NB4 (cell line): Measurements from ENCODE around the gene CXXC1.

Experiments
- DNase-seq: peaks from one replicate; pipeline ENCODE4 v3.0.0; 2010; ENCODE audit warnings: low read depth
- H3K4me3 ChIP-seq: one replicate; pipeline ENCODE4 v1.5.1; 2011; ENCODE audit warnings: mild to moderate bottlenecking, low read depth, low read length, moderate library complexity
- MYC ChIP-seq: IDR thresholded peaks from 2 replicates; pipeline ENCODE4 v1.6.1; 2011; ENCODE audit warnings: low read depth, low read length
- POLR2A ChIP-seq: IDR thresholded peaks from 2 replicates; pipeline ENCODE4 v1.6.1; 2011; ENCODE audit warnings: mild to moderate bottlenecking; ENCODE audit not compliant: insufficient read length; ENCODE audit errors: extremely low read depth
- TF ChIP-seq, protein P1 (sequence below): IDR thresholded peaks from one replicate; pipeline ENCODE4 v1.5.1; 2012; ENCODE audit warnings: low read depth, low read length
- TF ChIP-seq, protein P2 (sequence below): IDR thresholded peaks from 2 replicates; pipeline ENCODE4 v1.6.1; 2011; ENCODE audit warnings: low read depth, low read length

Gene CXXC1

GRCh38 chr18:50287441-50288347, at the start of gene CXXC1:
CXXC1 (minus strand) TSS chr18:50287692; CDS start chr18:50287589, 103 bp downstream.
- DNase-seq = peak; percentile 99
- H3K4me3 ChIP-seq = peak within 1 kb of the TSS; percentile 88
- TF ChIP-seq, protein P1, sequence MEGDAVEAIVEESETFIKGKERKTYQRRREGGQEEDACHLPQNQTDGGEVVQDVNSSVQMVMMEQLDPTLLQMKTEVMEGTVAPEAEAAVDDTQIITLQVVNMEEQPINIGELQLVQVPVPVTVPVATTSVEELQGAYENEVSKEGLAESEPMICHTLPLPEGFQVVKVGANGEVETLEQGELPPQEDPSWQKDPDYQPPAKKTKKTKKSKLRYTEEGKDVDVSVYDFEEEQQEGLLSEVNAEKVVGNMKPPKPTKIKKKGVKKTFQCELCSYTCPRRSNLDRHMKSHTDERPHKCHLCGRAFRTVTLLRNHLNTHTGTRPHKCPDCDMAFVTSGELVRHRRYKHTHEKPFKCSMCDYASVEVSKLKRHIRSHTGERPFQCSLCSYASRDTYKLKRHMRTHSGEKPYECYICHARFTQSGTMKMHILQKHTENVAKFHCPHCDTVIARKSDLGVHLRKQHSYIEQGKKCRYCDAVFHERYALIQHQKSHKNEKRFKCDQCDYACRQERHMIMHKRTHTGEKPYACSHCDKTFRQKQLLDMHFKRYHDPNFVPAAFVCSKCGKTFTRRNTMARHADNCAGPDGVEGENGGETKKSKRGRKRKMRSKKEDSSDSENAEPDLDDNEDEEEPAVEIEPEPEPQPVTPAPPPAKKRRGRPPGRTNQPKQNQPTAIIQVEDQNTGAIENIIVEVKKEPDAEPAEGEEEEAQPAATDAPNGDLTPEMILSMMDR = peak; percentile 30
- TF ChIP-seq MYC (peak; percentile 59), POLR2A (peak; percentile 70)
- TF ChIP-seq, protein P2, sequence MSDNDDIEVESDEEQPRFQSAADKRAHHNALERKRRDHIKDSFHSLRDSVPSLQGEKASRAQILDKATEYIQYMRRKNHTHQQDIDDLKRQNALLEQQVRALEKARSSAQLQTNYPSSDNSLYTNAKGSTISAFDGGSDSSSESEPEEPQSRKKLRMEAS = peak; percentile 63

- DNase-seq = no peak
- TF ChIP-seq MYC = no peak
- TF ChIP-seq, protein P1 = no peak
- TF ChIP-seq, protein P2 = no peak
- no peak for TF ChIP-seq POLR2A
These were observed 47.2 kb upstream of the CXXC1 start for GRCh38 chr18:50334546-50335152.

DNA sequence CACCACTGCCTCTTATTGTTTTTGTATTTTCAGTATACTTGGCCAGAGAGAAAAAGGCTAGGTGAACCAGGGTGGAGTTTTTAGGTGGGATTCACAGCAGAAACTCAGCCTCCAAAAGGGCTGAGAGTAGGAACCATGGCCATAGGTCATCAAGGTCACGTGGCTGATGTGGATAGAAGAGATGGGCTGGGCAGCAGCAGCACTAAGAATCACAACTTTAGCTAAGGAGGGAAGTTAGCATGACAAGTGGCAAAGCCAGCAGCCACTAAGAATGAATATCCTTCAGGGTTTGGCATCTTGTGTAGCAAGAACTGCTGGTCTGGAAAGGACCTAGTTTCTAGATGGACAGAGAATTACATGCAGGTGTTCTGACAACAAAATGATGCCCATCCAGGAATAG, 44.2 kb upstream of the CXXC1 start:
- H3K4me3 ChIP-seq = no peak overlapping the region
- DNase-seq = no peak
- TF ChIP-seq, protein P2 = no peak
- TF ChIP-seq POLR2A (no peak), MYC (no peak)
- TF ChIP-seq, protein P1 = no peak

More at GRCh38 chr18:50334546-50335152, 47.2 kb upstream of the CXXC1 start:
- no peak overlapping the region for H3K4me3 ChIP-seq

GRCh38 chr18:50330176-50330575, 42.7 kb upstream of the CXXC1 start:
- H3K4me3 ChIP-seq = no peak overlapping the region
- no peak for DNase-seq
- no peak for TF ChIP-seq POLR2A
- TF ChIP-seq, protein P2 = no peak
- no peak for TF ChIP-seq MYC
- TF ChIP-seq, protein P1 = no peak

- DNase-seq = no peak
- no peak overlapping the region for H3K4me3 ChIP-seq
- TF ChIP-seq POLR2A = no peak
These were observed 40.5 kb upstream of the CXXC1 start for GRCh38 chr18:50327983-50328382.

DNA sequence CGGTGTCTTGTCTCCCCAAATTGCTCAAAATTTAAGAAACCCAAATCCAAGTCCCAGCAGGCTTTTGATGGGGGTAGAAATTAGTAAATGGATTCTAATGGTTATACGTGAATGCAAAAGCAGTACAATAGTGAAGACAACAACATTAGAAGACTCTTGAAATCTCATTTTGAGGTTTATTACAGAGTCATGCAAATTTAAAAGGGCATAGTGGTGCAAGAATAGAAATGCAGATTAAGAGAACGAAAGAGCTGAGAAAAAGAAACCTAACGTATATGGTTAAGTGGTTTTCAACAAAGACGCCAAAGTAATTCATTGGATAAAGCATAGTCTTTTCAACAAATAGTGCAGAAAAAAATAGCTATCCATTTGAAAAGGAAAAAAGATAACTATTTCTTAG, 33.2 kb upstream of the CXXC1 start:
- H3K4me3 ChIP-seq = no peak overlapping the region
- TF ChIP-seq MYC (no peak), POLR2A (no peak)
- TF ChIP-seq, protein P2 = no peak
- TF ChIP-seq, protein P1 = no peak
- DNase-seq = no peak
